Measurements from ENCODE around the gene IRAK3. TPM values are rescaled to one million over a fixed set of nuclear protein-coding genes. Genes with fewer than 3 reads are reported as not detected.

IRAK3 gene
- total RNA-seq, 1 experiment from 2014 or later, result 0.44 TPM

GRCh38 chr12:66301944-66302826, 113.2 kb downstream of the IRAK3 start, which contains the start of gene HELB:
Gene HELB, plus strand, starts transcription at chr12:66302493. Its CDS starts 111 bp downstream, at chr12:66302604.
- Histone ChIP-seq H3K4ac (ENCODE audit: low read depth, low read length) (no peak within 1 kb of the TSS), H3T11ph (ENCODE audit: low read length) (no peak within 1 kb of the TSS), H3K27me3 (ENCODE audit: insufficient read depth, low read length) (no peaks in the 10 kb centered on the region), H3K56ac (ENCODE audit: insufficient read length, low read depth, low read length) (peak within 1 kb of the TSS; percentile 19), H4K91ac (ENCODE audit: insufficient read length, low read depth, low read length) (no peak within 1 kb of the TSS), H3K23me2 (ENCODE audit: insufficient read length, low read depth, low read length, poor library complexity, severe bottlenecking) (peaks cover 10% of the 10 kb centered on the region), H2AK5ac (ENCODE audit: insufficient read length, low read length) (no peak within 1 kb of the TSS), H4K20me1 (ENCODE audit: control insufficient read depth, insufficient read depth, insufficient read length) (no peaks in the 10 kb centered on the region), H4K8ac (replicated peaks; ENCODE audit: insufficient read length, low read depth, low read length) (no peak within 1 kb of the TSS), H3K79me2 (ENCODE audit: insufficient read depth, low read length) (no peaks in the 10 kb centered on the region), H2BK12ac (ENCODE audit: insufficient read length, low read depth, low read length) (no peak within 1 kb of the TSS), H4K5ac (ENCODE audit: insufficient read length, low read depth, low read length) (peak within 1 kb of the TSS; percentile 74), H2BK15ac (ENCODE audit: low read depth, low read length) (no peak within 1 kb of the TSS), H3K27ac (ENCODE audit: insufficient read length, low read depth, low read length) (peak within 1 kb of the TSS; percentile 29), H3K18ac (ENCODE audit: insufficient read length, low read depth, low read length) (peak within 1 kb of the TSS; percentile 95), H3K14ac (ENCODE audit: insufficient read depth, low read length) (peak within 1 kb of the TSS; percentile 89), H2BK5ac (ENCODE audit: insufficient read length, low read length) (no peak within 1 kb of the TSS), H3K79me1 (ENCODE audit: insufficient read depth, low read depth, low read length, poor library complexity, severe bottlenecking) (no peaks in the 10 kb centered on the region), H3K9ac (ENCODE audit: extremely low read depth, insufficient read length, low read length) (peak within 1 kb of the TSS; percentile 95), H3K9me3 (ENCODE audit: control insufficient read depth, low read depth, low read length) (no peaks in the 10 kb centered on the region), H3K23ac (ENCODE audit: insufficient read length, low read depth, low read length) (no peak within 1 kb of the TSS), H2AFZ (ENCODE audit: low read length) (peak within 1 kb of the TSS; percentile 78), H3K4me2 (ENCODE audit: insufficient read depth, insufficient read length, low read length) (peak within 1 kb of the TSS; percentile 66), H3K4me1 (ENCODE audit: insufficient read depth, low read length) (no peaks in the 10 kb centered on the region; the same call in 1 of the 2 replicates), H2BK20ac (ENCODE audit: low read depth, low read length, poor library complexity, severe bottlenecking) (no peak within 1 kb of the TSS), H2BK120ac (ENCODE audit: low read depth, low read length, poor library complexity, severe bottlenecking) (no peak within 1 kb of the TSS)
- Mint-ChIP-seq H3K27me3 (ENCODE audit: low read depth) (peaks cover 17% of the 10 kb centered on the region), H3K36me3 (ENCODE audit: insufficient read depth in 1 of 3, low read depth in 3 of 3) (peaks cover 0 to 12% (median 9%) of the 10 kb centered on the region in 3 experiments; a peak in 5 of 7 replicates), H3K4me1 (peaks cover 17 to 20% of the 10 kb centered on the region in 2 experiments), H3K4me3 (peak within 1 kb of the TSS; percentile 98 to 99), H3K27ac (peak within 1 kb of the TSS; percentile 94 to 100 (median 99); a peak in 6 of 7 replicates), H3K9me3 (no peaks in the 10 kb centered on the region)
- no peak for TF ChIP-seq CTCF (conservative IDR thresholded peaks at IDR 0.05)
- WGBS (ENCODE audit: extremely low coverage, insufficient read length, low lambda C conversion rate), result no CpG with 5 or more reads among the region's 45 CpGs
- peak; percentile 99 for DNase-seq
